Measurements from ENCODE around the gene RFTN1.
A peak's percentile ranks its signal among the peaks of the same experiment; 100 is the strongest.

RFTN1 gene

DNA sequence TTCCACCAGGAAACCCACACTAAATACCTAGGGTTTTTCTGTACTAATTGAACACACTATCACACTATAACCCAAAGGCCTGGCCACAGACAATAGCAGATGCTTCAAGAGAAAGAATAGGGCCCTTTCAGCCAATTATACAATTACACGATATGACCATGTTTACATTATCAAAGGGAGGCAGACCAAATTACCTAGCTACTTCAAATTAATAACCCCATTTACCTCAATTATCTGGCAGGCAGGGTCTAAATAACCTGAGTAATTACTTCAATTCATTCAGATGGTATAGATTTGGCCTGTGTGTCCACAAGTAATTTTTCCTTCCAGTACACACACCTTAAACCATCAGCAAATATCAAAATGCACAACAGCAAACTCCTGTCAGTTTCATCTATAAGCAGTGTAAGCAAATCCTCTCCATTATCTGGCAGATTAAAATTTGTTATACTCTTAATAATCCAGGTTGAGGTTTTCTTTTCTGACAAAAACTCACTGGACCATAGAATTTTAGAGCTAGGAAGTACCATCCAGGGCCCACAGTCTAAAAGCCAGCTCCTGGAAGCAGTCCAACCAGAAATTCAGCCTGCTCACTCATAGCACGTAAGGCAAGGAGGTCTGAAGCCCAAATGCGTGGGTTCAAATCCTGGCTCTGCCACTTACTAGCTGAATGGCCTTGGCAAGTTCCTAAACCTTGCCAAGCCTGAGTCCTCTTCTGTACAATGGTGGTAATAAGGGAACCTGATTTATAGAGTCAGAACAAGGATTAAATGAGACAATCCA, 51.8 kb downstream of the RFTN1 start:
- DNase-seq = no peak

DNA sequence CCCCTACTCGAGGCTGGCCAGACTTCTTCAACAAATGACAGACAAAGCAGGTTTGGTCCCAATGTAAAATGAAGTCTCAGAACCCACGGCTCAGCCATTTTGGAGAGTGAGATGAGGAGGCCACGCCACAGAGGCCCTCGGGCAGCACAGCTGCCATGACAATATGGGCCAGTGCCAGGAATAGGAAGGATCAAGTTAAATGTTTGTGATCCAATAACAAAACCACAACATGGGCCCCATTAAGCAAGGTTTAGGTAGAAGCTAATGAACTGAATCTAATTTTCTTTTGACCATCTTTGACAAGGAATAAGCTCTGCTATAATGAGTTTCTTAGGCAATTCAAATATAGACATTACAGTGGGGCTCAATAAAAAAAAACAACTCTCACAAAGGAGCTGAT, 52.6 kb downstream of the RFTN1 start:
- DNase-seq = no peak

DNA sequence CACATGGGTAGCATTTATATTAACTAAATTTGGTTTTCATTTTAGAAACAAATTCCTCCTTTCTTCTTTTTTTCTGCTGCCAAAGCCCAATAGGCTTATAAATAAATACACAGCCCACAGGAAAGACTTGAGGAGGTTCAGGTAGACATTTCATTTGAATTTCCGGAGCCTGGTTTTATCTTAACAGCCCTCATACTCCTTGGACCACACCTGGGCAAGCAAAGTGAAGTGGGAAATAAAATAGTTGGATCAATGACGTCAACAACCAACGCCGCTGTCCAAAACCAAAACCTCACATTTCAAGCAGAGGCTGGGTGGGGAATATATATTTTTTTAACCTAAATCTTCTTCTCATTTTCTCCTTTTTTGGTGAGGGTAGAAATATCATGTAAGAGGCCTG, 53.2 kb downstream of the RFTN1 start:
- DNase-seq = no peak

DNA sequence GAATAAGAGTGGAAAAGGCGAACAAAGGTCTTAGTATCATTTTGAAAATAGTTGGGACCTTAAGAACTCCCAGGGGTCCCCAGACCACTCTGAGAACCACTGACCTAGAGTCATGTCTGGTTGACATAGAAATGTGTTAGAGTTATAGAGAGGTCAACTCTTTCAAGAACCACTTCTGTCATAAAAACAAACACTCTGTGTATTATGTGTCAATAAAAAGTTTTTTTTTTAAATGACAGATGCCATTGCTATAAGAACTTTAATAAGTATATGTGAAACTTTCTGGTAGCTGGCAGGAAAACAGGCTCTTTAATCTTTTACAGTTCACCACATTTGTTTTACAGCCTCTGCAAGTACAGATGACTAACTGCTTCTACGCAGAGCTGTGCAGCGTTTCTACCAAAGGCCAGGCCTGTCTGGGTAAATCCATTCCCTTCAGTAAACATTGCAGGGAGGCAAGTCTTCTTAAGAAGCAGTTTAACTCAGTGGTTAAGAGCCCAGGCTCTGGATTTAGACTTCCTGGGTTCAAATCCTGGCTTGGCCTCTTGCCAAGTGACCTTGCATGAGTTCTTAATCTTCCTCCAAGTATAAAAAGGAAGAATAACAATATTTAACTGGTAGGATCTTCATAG, 56.6 kb downstream of the RFTN1 start:
- no peak for DNase-seq

DNA sequence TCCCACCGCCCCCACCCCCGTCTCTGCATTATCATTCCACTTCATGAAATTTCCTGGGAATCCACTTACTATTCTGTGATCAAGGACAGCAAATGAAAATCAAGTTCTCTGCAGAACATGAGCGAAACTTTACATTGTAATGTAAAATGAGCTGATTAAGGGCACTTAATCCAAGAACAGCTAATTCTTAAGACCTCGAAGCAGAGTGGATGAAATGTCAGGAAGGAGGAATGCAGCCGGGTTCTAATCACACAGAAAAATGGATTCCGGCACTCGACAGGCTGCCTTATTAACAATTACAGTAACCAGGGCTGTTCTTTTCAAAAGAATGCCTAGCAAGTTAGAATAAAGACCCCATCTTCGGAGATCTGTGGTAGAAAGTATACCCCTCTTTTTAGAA, 57.5 kb downstream of the RFTN1 start:
- DNase-seq = no peak

DNA sequence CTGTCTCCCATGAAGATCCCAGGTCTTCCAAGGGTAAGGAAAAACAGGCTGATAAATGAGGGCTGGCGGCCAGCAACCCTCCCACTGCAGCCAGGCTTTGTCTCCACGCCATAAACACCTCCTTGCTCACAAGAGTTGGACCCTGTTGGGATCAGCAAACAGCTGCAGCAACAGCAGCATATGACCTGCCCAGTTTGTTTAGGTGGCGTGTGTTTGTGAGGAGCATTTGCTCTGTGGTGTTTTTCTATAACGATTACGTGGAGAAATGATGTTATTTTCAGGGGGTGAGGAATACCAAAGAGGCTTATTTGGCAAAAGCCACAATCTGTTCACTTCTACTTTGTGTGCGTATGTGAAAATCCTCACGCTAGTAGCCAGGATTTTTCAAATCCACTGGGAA, 58.5 kb downstream of the RFTN1 start:
- no peak for DNase-seq

DNA sequence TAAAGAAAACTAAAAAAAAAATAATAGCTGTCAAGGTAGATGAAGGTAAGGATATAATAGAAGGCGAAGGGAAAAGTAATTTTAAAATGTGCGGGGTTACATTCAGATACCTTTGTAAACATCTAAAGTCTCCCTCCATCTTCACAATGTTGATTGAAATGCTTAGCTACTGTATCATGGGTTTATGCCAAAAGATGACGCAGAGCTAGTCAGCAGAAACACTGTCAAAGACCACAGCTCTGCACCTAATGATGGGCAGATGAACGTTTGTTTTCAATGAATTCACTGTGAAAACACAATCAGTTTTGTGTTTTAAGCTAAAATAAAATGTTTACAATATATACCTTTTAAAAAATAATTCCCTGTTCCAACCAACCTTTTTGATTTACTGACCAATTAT, 61.2 kb downstream of the RFTN1 start:
- no peak for DNase-seq

DNA sequence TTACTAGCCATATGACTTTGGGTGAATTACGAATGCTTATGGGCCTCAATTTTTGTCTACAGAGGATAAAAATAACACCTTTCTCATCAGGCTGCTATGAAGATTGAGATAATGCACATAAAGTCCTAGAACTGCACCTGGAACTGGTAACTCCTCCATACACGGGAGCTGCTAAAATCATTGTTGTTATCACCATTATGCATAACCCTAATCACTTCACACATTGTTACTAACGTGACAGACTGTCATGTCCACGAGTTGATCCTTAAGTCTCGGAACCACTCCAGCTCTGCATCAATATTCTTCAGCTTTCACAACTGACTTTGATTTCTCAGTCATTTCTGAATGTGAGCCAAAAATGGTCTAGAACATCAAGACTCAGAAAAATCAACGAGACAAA, 64.1 kb downstream of the RFTN1 start:
- no peak for DNase-seq

DNA sequence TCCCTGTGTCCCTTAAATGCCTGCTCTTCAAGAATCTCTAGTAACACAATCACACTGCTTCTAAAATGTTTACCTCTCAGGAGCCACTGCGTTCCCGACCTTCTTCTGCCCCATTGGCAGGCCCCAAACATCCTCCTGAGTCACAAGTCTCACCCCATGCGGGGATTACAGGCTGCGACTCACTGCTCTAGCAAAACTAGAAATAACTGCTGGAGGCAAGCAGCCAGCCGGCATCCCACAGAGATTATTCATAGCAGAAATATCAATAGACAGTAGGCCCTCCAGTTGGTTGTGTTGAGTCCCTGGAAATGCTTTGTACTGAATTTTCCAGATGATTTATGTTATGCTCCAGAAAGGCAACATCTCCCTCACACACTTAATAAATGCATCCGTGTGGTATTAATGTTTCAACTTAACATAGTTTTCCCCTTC, 64.8 kb downstream of the RFTN1 start:
- DNase-seq = peak in 1 of 2 donors; percentile 10

DNA sequence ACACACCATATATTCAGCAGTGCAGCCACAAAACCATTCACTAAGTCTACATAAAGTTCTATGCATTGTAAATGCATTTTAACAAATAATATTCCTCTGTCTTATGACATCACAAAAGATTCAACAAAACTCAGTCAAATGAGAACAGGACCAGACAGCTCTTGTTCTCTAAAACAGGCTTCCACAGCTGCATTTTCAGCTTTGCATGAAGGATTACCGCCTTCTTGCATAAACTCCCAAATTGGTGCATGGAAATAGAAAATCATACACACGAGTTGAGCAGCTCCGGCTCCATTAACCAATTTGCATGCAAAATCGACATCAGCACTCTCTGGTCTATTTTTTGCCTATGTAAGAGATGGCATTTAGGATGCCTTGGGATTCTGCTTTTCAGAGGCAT, 66.4 kb downstream of the RFTN1 start:
- no peak for DNase-seq

DNA sequence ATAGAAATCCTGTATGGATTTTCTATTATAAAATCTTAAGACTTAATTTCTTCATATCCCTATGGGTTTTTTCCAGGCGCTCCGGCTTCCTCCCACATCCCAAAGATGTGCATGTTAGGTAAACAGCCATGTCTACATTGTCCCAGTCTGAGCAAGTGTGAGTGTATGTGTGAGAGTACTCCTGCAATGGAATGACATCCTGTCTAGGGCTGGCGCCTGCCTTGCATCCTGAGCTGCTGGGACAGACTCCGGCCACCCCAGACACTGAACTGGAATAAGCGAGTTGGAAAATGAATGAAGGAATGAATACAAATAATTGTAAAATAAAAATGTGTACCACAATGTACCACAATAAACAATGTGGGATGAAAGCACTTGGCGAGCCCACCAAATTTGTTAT, 69.2 kb downstream of the RFTN1 start:
- DNase-seq = no peak

DNA sequence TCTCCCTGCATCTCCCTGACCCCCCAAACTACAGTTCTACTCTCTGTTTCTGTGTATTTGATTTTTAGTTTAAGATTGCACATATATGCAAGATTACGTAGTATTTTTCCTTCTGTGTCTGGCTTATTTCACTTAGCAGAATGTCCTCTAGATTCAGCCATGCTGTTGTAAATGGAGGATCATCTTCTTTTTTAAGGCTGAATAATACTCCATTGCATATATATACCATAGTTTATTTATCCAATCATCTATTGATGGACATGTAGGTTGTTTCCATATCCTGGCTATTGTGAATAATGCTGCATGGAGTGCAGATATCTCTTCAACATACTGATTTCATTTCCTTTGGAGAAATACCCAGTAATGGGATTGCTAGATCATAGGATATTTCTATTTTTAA, 70.8 kb downstream of the RFTN1 start:
- no peak for DNase-seq

DNA sequence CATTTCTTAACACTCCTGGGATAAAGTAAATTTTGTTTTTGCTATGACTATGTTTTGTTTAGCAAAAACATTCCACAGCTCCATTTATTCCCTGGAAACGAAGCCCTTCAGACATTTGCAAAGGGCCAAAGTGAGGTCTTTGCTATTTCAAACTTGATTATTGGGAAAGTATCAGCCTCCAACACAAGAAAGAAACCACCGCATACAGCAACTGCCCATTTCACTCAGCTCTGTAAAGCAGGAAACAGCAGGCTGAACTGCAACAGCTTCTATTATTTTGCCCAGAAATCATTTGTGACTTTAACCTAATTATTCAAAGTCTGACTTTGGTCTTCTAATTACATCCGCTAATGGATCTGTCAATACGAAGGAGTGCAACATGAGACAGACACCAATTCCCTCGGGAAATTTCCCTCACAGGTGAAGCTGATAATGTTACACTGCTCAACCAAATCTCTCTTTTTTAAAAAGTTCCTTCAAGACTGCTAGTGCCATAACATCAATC, 72.1 kb downstream of the RFTN1 start:
- no peak for DNase-seq

DNA sequence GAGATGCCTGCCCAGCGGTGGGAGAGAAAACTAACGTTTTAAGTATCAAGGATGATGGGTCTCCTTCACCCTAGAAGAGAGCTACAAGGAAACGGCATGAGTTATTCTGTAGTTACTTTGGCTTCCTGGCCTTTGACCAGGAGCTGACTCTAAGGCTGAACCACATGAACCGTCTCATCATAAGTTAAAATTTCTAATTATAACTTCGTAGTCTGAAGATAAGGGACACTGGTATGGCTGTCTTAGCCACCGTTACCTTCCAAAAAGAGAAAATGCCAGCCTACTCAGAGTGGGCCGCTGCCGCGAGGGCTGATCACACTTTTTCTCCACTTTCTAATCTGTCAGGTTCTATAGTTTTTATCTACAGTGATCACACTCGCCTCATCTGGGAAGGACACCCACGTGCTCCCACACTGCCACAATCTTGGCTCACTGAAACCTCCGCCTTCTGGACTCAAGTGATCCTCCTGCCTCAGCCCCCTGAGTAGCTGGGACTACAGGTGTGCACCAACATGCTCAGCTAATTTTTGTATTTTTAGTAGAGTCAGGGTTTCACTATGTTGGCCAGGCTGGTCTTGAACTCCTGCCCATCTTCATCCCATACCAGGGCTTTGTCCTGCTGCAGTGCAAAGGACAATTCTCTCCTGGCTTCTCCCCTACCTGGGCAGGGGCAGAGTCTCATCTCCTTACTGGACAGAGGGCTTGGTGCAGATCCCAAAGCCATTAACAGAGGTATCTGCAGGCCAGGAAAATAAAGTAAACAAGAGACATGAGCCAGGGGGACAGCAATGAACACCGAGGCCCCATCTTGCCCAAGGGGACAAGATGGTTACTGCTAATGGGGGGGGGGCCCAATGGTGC, 73.4 kb downstream of the RFTN1 start:
- DNase-seq = no peak

DNA sequence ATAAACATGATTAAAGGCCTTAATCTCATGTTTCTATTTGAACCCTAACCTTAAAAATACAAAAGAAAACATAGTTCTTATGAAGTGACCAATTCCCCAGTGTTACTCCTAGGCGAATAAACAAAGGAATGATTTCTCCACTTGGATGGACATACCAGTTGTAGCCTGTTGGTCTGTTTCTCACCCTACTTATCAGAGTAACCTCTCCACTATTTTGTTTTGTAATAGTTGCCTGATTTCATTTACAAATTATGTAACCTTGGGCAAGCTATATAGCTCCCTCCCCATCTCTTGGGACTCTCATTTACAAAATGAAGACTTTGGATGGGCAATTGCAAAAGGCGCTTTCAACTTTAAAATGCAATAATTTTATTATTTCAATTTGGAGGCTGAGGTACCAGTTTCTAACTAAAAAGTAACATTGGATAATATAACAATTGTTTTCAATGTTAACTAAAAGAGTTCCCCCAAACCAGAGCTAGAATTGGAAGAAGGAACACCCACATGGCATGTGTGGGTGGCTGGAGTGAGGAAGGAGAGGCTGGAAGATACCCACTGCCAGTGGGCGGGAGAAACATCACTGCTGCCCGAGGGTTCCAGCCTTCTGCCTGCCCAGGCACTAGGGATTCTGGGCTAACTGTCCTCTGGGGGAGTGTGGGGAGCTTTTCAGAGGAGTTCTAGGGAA, 74.2 kb downstream of the RFTN1 start:
- no peak for DNase-seq

DNA sequence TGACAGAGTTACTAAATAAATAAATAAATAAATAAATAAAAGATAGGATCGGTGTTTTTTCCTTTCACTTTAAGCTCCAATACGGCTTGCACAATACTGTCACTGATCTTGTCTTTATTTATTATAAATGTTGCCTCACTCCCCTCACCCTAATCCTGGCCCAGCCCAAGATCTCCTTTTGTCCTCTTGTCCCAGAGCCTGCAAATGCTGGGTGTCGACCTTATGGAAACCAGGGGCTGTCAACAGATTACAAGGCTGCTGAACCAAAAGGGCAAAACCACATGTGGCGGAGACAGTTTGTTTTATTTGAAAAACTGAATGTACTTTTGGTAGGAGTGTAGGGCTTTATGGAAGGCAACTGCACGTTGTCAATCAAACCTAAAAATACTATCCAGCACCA, 75.9 kb downstream of the RFTN1 start:
- no peak for DNase-seq

DNA sequence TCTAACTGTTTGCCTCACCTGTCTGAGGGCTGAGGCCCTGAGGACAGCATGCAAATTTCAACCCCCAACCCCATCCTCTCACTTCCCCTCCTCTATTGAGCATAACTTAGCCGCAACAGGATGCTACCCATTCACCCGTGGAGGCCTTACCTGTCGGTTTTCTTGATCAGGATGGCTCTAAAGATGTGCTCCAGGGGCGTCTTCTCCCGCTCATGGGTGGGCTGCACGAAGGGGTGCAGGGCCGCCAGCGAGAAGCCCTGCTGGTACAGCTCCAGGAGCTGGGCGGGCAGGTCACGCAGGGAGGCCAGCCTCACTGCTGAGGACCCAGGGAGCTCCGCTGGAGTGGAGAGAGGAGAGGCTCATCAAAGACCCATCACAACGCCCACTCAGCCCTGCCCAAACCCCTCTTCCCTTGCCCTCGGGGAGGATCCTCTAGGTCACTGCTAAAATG, 79.8 kb downstream of the RFTN1 start:
- DNase-seq = no peak

DNA sequence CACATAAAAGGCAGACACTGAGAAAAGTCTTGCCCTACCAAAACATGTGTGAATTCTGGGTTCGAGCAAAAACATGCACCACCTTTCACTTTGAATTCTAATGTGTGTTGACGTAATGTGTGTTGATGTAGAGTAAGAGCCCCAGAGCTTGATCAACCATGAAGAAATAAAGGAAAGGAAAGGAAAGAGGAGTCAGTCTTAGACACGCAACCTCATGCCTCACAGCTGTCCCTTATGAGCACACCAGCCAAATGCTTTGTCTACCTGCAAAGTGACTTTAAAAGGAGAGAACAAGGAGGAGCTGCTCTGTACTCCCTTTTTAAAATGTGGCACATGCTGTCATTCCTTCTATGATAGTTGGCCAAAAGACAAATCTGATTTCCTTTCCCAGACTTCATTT, 80.8 kb downstream of the RFTN1 start:
- DNase-seq = no peak

DNA sequence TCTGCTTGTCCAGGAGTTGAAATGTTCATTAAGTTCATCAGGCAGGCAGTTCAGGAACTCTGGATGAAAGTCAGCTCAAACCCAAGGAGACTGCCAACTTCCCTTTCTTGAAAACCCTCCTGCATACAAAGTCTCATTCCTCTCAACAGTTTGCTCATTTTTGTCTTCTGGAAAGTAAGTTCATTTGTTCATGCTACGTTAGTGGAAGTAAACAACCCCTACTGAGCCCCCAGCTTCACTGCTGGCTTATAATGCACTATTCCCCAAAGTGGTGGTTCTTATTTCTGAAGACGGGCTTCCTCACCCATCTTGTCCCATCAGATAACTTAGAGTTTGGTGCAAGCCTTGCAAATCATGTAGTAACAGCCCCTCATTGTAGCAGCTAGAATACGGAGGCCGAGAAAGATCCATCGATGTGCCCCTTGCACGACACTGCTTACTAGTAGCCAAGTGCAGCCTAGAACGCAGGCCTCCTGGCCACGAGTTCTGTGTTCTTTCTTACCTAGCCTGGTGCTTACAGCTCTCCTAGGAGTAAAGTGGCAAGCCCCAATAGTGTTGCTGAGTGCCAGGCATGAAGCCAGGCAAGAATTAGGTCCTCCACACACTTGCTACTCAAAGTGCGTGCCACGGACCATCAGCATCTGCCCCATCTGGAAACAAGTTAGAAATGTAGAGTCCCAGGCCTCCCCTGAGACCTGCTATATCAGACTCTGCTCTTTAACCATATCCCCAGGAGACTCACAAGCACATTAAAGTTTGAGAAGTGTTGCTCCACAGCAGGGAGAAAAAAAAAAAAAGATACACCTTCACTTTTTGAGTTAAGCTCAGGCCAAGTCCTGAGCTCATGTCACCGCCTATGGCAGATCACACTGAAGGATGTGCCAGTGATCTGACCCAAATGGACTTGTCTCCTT, 82.5 kb downstream of the RFTN1 start:
- DNase-seq = no peak

DNA sequence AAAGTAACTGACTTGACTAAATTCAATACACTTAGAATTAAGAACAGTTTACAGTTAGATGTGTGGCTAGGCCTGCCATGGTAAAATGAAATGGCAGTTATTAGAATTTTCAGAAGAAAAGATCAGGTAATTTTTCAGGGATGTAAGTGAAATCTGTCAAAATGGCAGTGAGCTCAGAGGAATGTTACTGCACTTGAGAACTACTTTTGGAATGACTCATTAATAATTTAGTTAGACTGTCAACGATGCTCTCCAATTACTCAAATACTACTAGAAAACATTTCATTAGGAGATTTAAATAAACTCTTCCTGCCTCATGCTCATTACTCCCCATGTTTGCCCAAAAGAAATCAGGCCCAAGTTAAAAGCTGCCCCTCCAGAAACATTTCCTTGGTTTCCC, 84.4 kb downstream of the RFTN1 start:
- DNase-seq = no peak

DNA sequence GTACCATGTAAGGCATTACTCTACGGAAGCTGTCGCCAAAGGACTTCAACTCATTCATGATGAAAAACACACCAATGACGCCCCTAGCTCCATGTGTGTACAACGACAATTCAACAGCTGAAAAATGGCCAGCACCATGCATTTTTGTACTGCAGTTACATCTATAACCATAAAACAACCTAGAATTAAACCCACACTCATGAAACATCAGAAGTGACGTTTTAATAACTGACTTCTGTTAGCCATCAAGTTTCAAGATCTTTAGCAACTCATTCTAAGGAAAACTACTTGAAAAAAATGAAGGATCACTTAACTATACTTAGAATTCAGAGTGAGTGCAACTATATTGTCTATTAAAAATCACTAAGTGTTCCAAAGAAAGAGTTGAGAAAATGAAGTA, 84.9 kb downstream of the RFTN1 start:
- DNase-seq = no peak

All from activated CD4-positive, alpha-beta T cell treated with anti-CD3 and anti-CD28 coated beads for 4 hours (primary cell).